Right kidney (tissue), 1 donor: ENCODE data around the gene KISS1.

Experiments used
- DNase-seq: peaks from one replicate; pipeline ENCODE4 v3.0.0-alpha.2; 2016

Gene KISS1

GRCh38 chr1:204192046-204192445 lies 4.2 kb downstream of the KISS1 start:
- DNase-seq, result no peak

- no peak for DNase-seq
Observed at GRCh38 chr1:204191456-204191855, 4.8 kb downstream of the KISS1 start.

GRCh38 chr1:204190212-204191211 lies 5.8 kb downstream of the KISS1 start:
- peak; percentile 45 for DNase-seq

- DNase-seq, result no peak
Observed at GRCh38 chr1:204188959-204189639, 7.2 kb downstream of the KISS1 start.

- DNase-seq, result no peak
Observed at GRCh38 chr1:204186597-204186996, 9.7 kb downstream of the KISS1 start.

GRCh38 chr1:204181116-204181515 lies 15.2 kb downstream of the KISS1 start:
- no peak for DNase-seq

- DNase-seq, result no peak
Observed at GRCh38 chr1:204180133-204180532, 16.2 kb downstream of the KISS1 start.

- no peak for DNase-seq
Observed at GRCh38 chr1:204178487-204179281, 17.6 kb downstream of the KISS1 start.

- no peak for DNase-seq
Observed at GRCh38 chr1:204177133-204177532, 19.2 kb downstream of the KISS1 start.

GRCh38 chr1:204176049-204176448 lies 20.2 kb downstream of the KISS1 start:
- DNase-seq, result no peak

GRCh38 chr1:204174958-204175357 lies 21.3 kb downstream of the KISS1 start:
- no peak for DNase-seq

GRCh38 chr1:204172404-204173029 lies 23.8 kb downstream of the KISS1 start:
- no peak for DNase-seq

GRCh38 chr1:204171751-204172178 lies 24.5 kb downstream of the KISS1 start:
- DNase-seq, result no peak

GRCh38 chr1:204170494-204171155 lies 25.7 kb downstream of the KISS1 start:
- DNase-seq, result no peak

- DNase-seq, result no peak
Observed at GRCh38 chr1:204169858-204170257, 26.4 kb downstream of the KISS1 start.

GRCh38 chr1:204167730-204168129 lies 28.6 kb downstream of the KISS1 start:
- DNase-seq, result no peak

- DNase-seq, result no peak
Observed at GRCh38 chr1:204166219-204166618, 30.1 kb downstream of the KISS1 start, which contains the start of gene REN. Gene REN (minus strand): TSS chr1:204166337. CDS start chr1:204166293, 44 bp downstream.

GRCh38 chr1:204162494-204163074 lies 33.7 kb downstream of the KISS1 start:
- DNase-seq, result peak; percentile 73

- DNase-seq, result no peak
Observed at GRCh38 chr1:204161609-204162493, 34.4 kb downstream of the KISS1 start.

GRCh38 chr1:204157962-204158361 lies 38.3 kb downstream of the KISS1 start:
- DNase-seq, result no peak
